Neural cell (in vitro differentiated cells): ENCODE results near the gene CPNE1. TPM values are rescaled to one million over a fixed set of nuclear protein-coding genes. Genes with fewer than 3 reads are reported as not detected.

Experiments
- H2AFZ ChIP-seq: fragments of 200-600, 300-800 bp; sonication (generic), shearing (Covaris generic); 2 replicates; pipeline ENCODE4 v1.6.0; 2014; ENCODE audit warnings: low read depth, mild to moderate bottlenecking, antibody characterized with exemption, low read length, moderate library complexity
- H3F3A ChIP-seq: fragments of 200-600 bp; shearing (Covaris generic); 2 replicates; pipeline ENCODE4 v1.6.1; 2016; ENCODE audit warnings: mild to moderate bottlenecking, moderate library complexity, mixed read lengths, antibody characterized with exemption, low read length; ENCODE audit not compliant: insufficient read depth, poor library complexity, severe bottlenecking
- H3K27ac ChIP-seq: fragments of 200-600, 300-800 bp; sonication (generic), shearing (Covaris generic); 2 replicates; pipeline ENCODE4 v1.5.1; 2014; ENCODE audit warnings: mild to moderate bottlenecking, low read length, moderate library complexity
- H3K27me3 ChIP-seq: fragments of 300-800, 200-600 bp; sonication (generic), shearing (Covaris generic); 2 replicates; pipeline ENCODE4 v1.6.0; 2014; ENCODE audit warnings: mild to moderate bottlenecking, low read depth, low read length, moderate library complexity; ENCODE audit not compliant: insufficient read depth
- H3K36me3 ChIP-seq: fragments of 300-800, 200-600 bp; sonication (generic), shearing (Covaris generic); 2 replicates; pipeline ENCODE4 v1.5.1; 2014; ENCODE audit warnings: mild to moderate bottlenecking, antibody characterized with exemption, low read length, moderate library complexity; ENCODE audit not compliant: insufficient read depth
- H3K4me2 ChIP-seq: fragments of 300-800, 200-600 bp; sonication (generic), shearing (Covaris generic); 2 replicates; pipeline ENCODE4 v1.6.0; 2014; ENCODE audit warnings: mild to moderate bottlenecking, low read length
- H3K4me3 ChIP-seq: fragments of 300-800, 200-600 bp; sonication (generic), shearing (Covaris generic); 2 replicates; pipeline ENCODE4 v1.5.1; 2014; ENCODE audit warnings: mild to moderate bottlenecking, low read length, moderate library complexity
- H3K79me2 ChIP-seq: fragments of 200-600 bp; shearing (Covaris generic); replicated peaks from 2 replicates; pipeline ENCODE4 v1.6.0; 2014; ENCODE audit warnings: mild to moderate bottlenecking, low read length, moderate library complexity; ENCODE audit not compliant: insufficient read depth
- H3K9ac ChIP-seq: fragments of 300-800, 200-600 bp; sonication (generic), shearing (Covaris generic); 2 replicates; pipeline ENCODE4 v1.6.1; 2016; ENCODE audit warnings: mild to moderate bottlenecking, low read length, mixed read lengths
- H3K9me2 ChIP-seq: fragments of 200-600 bp; shearing (Covaris generic); 2 replicates; pipeline ENCODE4 v1.6.1; 2016; ENCODE audit warnings: mild to moderate bottlenecking, low read length, mixed read lengths; ENCODE audit not compliant: insufficient read depth
- H3K9me3 ChIP-seq: fragments of 200-600, 300-800 bp; sonication (generic), shearing (Covaris generic); 2 replicates; pipeline ENCODE4 v1.6.1; 2016; ENCODE audit warnings: mild to moderate bottlenecking, mixed run types, low read length, moderate library complexity, mixed read lengths
- H4K20me1 ChIP-seq: fragments of 200-600 bp; shearing (Covaris generic); 2 replicates; pipeline ENCODE4 v1.6.1; 2016; ENCODE audit warnings: mild to moderate bottlenecking, mixed run types; ENCODE audit not compliant: insufficient read depth
- EP300 ChIP-seq: fragments of 450-650 bp; conservative IDR thresholded peaks from 2 replicates; pipeline ENCODE4 v1.6.1; 2014; ENCODE audit warnings: antibody characterized with exemption, mild to moderate bottlenecking, moderate library complexity; ENCODE audit not compliant: poor library complexity, severe bottlenecking
- EZH2 ChIP-seq: fragments of 200-600, 300-800 bp; shearing (Covaris generic), sonication (generic); IDR thresholded peaks from 2 replicates; pipeline ENCODE4 v1.6.1; 2014; ENCODE audit warnings: antibody characterized with exemption, low read length, borderline replicate concordance, mild to moderate bottlenecking; ENCODE audit not compliant: insufficient read depth, poor library complexity, severe bottlenecking
- MXI1 ChIP-seq: fragments of 450-650 bp; conservative IDR thresholded peaks from 2 replicates; pipeline ENCODE4 v1.6.1; 2014; ENCODE audit warnings: antibody characterized with exemption, mild to moderate bottlenecking; ENCODE audit not compliant: poor library complexity, severe bottlenecking
- POLR2AphosphoS5 ChIP-seq: IDR thresholded peaks from 2 replicates; pipeline ENCODE4 v1.6.1; 2012
- RAD21 ChIP-seq: fragments of 450-650 bp; conservative IDR thresholded peaks from 2 replicates; pipeline ENCODE4 v1.6.1; 2014; ENCODE audit warnings: antibody characterized with exemption, mild to moderate bottlenecking, moderate library complexity
- SMC3 ChIP-seq: fragments of 450-650 bp; conservative IDR thresholded peaks from 2 replicates; pipeline ENCODE4 v1.6.1; 2014; ENCODE audit warnings: antibody characterized with exemption, mild to moderate bottlenecking, moderate library complexity; ENCODE audit not compliant: poor library complexity
- TAF1 ChIP-seq: IDR thresholded peaks from 2 replicates; pipeline ENCODE4 v1.6.1; 2012; ENCODE audit warnings: low read depth
- polyA plus RNA-seq: library from polyadenylated mRNA; depleted of rRNA; stranded (reverse); fragments of >200 nt; gene quantifications from 2 replicates; pipeline ENCODE4 v1.2.3, GENCODE V29; 2014
- TF ChIP-seq, protein P1 (sequence below): fragments of 450-650 bp; IDR thresholded peaks from 2 replicates; pipeline ENCODE4 v1.5.1; 2014; ENCODE audit warnings: antibody characterized with exemption, mild to moderate bottlenecking, moderate library complexity; ENCODE audit not compliant: poor library complexity, severe bottlenecking
- TF ChIP-seq, protein P2 (sequence below): IDR thresholded peaks from 2 replicates; pipeline ENCODE4 v1.6.1; 2012; ENCODE audit warnings: borderline replicate concordance

The CPNE1 gene
- polyA plus RNA-seq, 1 donor from 2014 or later = 148 TPM

DNA sequence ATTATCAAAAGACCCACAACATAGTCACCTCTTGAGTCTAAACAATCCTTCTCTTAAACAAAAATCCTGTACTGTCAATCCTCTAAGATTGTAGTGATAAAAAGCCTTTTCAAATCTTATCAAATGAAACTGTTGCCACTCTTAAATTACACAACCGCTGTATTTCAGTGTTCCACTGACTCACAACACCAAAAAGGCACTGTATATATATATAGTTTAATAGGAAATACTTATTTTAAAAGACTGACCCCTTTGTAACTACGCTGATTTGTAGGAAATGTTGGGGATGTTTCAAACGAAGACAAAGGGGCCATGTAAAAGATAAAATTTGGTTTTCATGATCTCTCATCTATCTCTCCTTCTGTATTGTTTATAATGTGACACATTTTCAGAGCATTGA lies 14.1 kb downstream of the CPNE1 start:
- no peak for TF ChIP-seq RAD21
- no peak for TF ChIP-seq EZH2
- TF ChIP-seq, protein P1, sequence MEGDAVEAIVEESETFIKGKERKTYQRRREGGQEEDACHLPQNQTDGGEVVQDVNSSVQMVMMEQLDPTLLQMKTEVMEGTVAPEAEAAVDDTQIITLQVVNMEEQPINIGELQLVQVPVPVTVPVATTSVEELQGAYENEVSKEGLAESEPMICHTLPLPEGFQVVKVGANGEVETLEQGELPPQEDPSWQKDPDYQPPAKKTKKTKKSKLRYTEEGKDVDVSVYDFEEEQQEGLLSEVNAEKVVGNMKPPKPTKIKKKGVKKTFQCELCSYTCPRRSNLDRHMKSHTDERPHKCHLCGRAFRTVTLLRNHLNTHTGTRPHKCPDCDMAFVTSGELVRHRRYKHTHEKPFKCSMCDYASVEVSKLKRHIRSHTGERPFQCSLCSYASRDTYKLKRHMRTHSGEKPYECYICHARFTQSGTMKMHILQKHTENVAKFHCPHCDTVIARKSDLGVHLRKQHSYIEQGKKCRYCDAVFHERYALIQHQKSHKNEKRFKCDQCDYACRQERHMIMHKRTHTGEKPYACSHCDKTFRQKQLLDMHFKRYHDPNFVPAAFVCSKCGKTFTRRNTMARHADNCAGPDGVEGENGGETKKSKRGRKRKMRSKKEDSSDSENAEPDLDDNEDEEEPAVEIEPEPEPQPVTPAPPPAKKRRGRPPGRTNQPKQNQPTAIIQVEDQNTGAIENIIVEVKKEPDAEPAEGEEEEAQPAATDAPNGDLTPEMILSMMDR = no peak
- no peak for TF ChIP-seq TAF1
- no peak for TF ChIP-seq SMC3
- TF ChIP-seq, protein P2, sequence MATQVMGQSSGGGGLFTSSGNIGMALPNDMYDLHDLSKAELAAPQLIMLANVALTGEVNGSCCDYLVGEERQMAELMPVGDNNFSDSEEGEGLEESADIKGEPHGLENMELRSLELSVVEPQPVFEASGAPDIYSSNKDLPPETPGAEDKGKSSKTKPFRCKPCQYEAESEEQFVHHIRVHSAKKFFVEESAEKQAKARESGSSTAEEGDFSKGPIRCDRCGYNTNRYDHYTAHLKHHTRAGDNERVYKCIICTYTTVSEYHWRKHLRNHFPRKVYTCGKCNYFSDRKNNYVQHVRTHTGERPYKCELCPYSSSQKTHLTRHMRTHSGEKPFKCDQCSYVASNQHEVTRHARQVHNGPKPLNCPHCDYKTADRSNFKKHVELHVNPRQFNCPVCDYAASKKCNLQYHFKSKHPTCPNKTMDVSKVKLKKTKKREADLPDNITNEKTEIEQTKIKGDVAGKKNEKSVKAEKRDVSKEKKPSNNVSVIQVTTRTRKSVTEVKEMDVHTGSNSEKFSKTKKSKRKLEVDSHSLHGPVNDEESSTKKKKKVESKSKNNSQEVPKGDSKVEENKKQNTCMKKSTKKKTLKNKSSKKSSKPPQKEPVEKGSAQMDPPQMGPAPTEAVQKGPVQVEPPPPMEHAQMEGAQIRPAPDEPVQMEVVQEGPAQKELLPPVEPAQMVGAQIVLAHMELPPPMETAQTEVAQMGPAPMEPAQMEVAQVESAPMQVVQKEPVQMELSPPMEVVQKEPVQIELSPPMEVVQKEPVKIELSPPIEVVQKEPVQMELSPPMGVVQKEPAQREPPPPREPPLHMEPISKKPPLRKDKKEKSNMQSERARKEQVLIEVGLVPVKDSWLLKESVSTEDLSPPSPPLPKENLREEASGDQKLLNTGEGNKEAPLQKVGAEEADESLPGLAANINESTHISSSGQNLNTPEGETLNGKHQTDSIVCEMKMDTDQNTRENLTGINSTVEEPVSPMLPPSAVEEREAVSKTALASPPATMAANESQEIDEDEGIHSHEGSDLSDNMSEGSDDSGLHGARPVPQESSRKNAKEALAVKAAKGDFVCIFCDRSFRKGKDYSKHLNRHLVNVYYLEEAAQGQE = no peak
- no peak for TF ChIP-seq MXI1
- TF ChIP-seq EP300 = no peak
- no peak for TF ChIP-seq POLR2AphosphoS5
- no peak overlapping the region for H3K27ac ChIP-seq
- no peak overlapping the region for H3K4me3 ChIP-seq
- H3K9ac ChIP-seq = no peak overlapping the region
- H3K27me3 ChIP-seq = no peaks in the 10 kb centered on the region
- H3K36me3 ChIP-seq = no peaks in the 10 kb centered on the region
- no peaks in the 10 kb centered on the region for H3F3A ChIP-seq
- no peaks in the 10 kb centered on the region for H3K9me2 ChIP-seq
- no peak overlapping the region for H2AFZ ChIP-seq
- H4K20me1 ChIP-seq = no peaks in the 10 kb centered on the region
- peaks cover 87% of the 10 kb centered on the region for H3K79me2 ChIP-seq
- H3K4me2 ChIP-seq = no peak overlapping the region
- H3K9me3 ChIP-seq = no peaks in the 10 kb centered on the region

DNA sequence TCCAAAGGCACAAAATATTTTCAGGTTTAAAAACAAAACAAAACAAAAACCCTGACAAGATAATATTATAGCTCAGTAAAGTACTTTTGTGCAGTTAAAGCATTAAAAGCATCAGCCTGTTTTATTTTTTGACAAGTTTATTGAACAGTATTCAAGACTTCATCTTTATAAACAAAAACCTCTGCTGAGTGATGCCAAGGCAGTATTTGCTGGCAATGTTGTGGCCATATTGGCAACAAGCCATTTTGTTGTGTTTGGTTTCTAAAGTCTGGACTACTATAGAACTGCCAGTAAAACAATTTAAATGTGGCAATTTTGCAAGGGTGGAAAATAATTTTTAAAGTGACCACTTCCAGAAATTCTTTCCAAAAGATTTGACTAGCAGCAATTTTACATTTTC lies 15.9 kb downstream of the CPNE1 start:
- Histone ChIP-seq H3K4me2 (no peak overlapping the region), H3K9me3 (no peaks in the 10 kb centered on the region), H3K27me3 (no peaks in the 10 kb centered on the region), H3K4me3 (no peak overlapping the region), H3K9ac (no peak overlapping the region), H3F3A (no peaks in the 10 kb centered on the region), H3K27ac (no peak overlapping the region), H3K36me3 (no peaks in the 10 kb centered on the region), H2AFZ (no peak overlapping the region), H3K79me2 (peaks cover 79% of the 10 kb centered on the region), H4K20me1 (no peaks in the 10 kb centered on the region), H3K9me2 (no peaks in the 10 kb centered on the region)
- no peak for TF ChIP-seq EP300
- TF ChIP-seq EZH2 = no peak
- TF ChIP-seq RAD21 = no peak
- TF ChIP-seq SMC3 = no peak
- TF ChIP-seq MXI1 = no peak
- TF ChIP-seq, protein P2 = no peak
- no peak for TF ChIP-seq TAF1
- TF ChIP-seq, protein P1 = no peak
- TF ChIP-seq POLR2AphosphoS5 = no peak
